ENCODE data around the gene COL16A1.

Gene COL16A1

GRCh38 chr1:31651766-31652165 lies 52.1 kb downstream of the COL16A1 start:
- H3K9me2 ChIP-seq (replicated peaks; ENCODE audit: low read depth, low read length) = no peaks in the 10 kb centered on the region
- H4K20me1 ChIP-seq (ENCODE audit: insufficient read depth, low read length, poor library complexity, severe bottlenecking) = no peaks in the 10 kb centered on the region
- H3K27me3 ChIP-seq (ENCODE audit: insufficient read depth, low read length, poor library complexity, severe bottlenecking) = no peaks in the 10 kb centered on the region
- H2AFZ ChIP-seq (ENCODE audit: low read length) = no peak overlapping the region
- TF ChIP-seq CTCF (conservative IDR thresholded peaks at IDR 0.05; ENCODE audit: low read length) (no peak), EZH2phosphoT487 (IDR thresholded peaks at IDR 0.05; ENCODE audit: borderline replicate concordance) (no peak)
- no peaks in the 10 kb centered on the region for H3K79me2 ChIP-seq (ENCODE audit: insufficient read depth, low read length)
- H3K9me3 ChIP-seq (ENCODE audit: insufficient read depth, low read depth, low read length) = no peaks in the 10 kb centered on the region
- no peak overlapping the region for H3K4me2 ChIP-seq (ENCODE audit: low read depth, low read length, poor library complexity, severe bottlenecking)
- H3K4me1 ChIP-seq (ENCODE audit: insufficient read depth, low read length, poor library complexity, severe bottlenecking) = no peaks in the 10 kb centered on the region
- H3K36me3 ChIP-seq (ENCODE audit: insufficient read depth, low read length) = no peaks in the 10 kb centered on the region
- H3K4me3 ChIP-seq (ENCODE audit: low read length, poor library complexity, severe bottlenecking) = no peak overlapping the region
- no peak overlapping the region for H3K9ac ChIP-seq (ENCODE audit: low read depth, low read length, poor library complexity, severe bottlenecking)
- H3F3A ChIP-seq (ENCODE audit: low read depth) = no peaks in the 10 kb centered on the region

GRCh38 chr1:31651089-31651420 lies 52.8 kb downstream of the COL16A1 start:
- H3F3A ChIP-seq (ENCODE audit: low read depth) = no peaks in the 10 kb centered on the region
- H3K4me3 ChIP-seq (ENCODE audit: low read length, poor library complexity, severe bottlenecking) = no peak overlapping the region
- no peaks in the 10 kb centered on the region for H3K9me3 ChIP-seq (ENCODE audit: insufficient read depth, low read depth, low read length)
- H4K20me1 ChIP-seq (ENCODE audit: insufficient read depth, low read length, poor library complexity, severe bottlenecking) = no peaks in the 10 kb centered on the region
- no peak overlapping the region for H3K4me2 ChIP-seq (ENCODE audit: low read depth, low read length, poor library complexity, severe bottlenecking)
- H3K9ac ChIP-seq (ENCODE audit: low read depth, low read length, poor library complexity, severe bottlenecking) = no peak overlapping the region
- H2AFZ ChIP-seq (ENCODE audit: low read length) = no peak overlapping the region
- H3K9me2 ChIP-seq (replicated peaks; ENCODE audit: low read depth, low read length) = no peaks in the 10 kb centered on the region
- H3K4me1 ChIP-seq (ENCODE audit: insufficient read depth, low read length, poor library complexity, severe bottlenecking) = no peaks in the 10 kb centered on the region
- no peaks in the 10 kb centered on the region for H3K27me3 ChIP-seq (ENCODE audit: insufficient read depth, low read length, poor library complexity, severe bottlenecking)
- no peaks in the 10 kb centered on the region for H3K36me3 ChIP-seq (ENCODE audit: insufficient read depth, low read length)
- H3K79me2 ChIP-seq (ENCODE audit: insufficient read depth, low read length) = no peaks in the 10 kb centered on the region
- no peak for TF ChIP-seq EZH2phosphoT487 (IDR thresholded peaks at IDR 0.05; ENCODE audit: borderline replicate concordance)

- Histone ChIP-seq H3K4me2 (ENCODE audit: low read depth, low read length, poor library complexity, severe bottlenecking) (no peak overlapping the region), H3K9me2 (replicated peaks; ENCODE audit: low read depth, low read length) (no peaks in the 10 kb centered on the region), H3K27me3 (ENCODE audit: insufficient read depth, low read length, poor library complexity, severe bottlenecking) (no peaks in the 10 kb centered on the region), H4K20me1 (ENCODE audit: insufficient read depth, low read length, poor library complexity, severe bottlenecking) (no peaks in the 10 kb centered on the region), H3K79me2 (ENCODE audit: insufficient read depth, low read length) (no peaks in the 10 kb centered on the region), H3K4me1 (ENCODE audit: insufficient read depth, low read length, poor library complexity, severe bottlenecking) (peaks cover 5% of the 10 kb centered on the region), H3K36me3 (ENCODE audit: insufficient read depth, low read length) (no peaks in the 10 kb centered on the region), H3K4me3 (ENCODE audit: low read length, poor library complexity, severe bottlenecking) (no peak overlapping the region), H3K9me3 (ENCODE audit: insufficient read depth, low read depth, low read length) (no peaks in the 10 kb centered on the region), H3F3A (ENCODE audit: low read depth) (no peaks in the 10 kb centered on the region), H2AFZ (ENCODE audit: low read length) (no peak overlapping the region), H3K9ac (ENCODE audit: low read depth, low read length, poor library complexity, severe bottlenecking) (no peak overlapping the region)
- no peak for TF ChIP-seq CTCF (conservative IDR thresholded peaks at IDR 0.05; ENCODE audit: low read length)
- TF ChIP-seq EZH2phosphoT487 (IDR thresholded peaks at IDR 0.05; ENCODE audit: borderline replicate concordance) = no peak
These were observed 53.4 kb downstream of the COL16A1 start for GRCh38 chr1:31650161-31651088.

Measured in Loucy (cell line).